A549 treated with GW870086 at 1 μM for 4 hours (cell line): ENCODE results near the gene UBXN2A. TPM values are rescaled to one million over a fixed set of nuclear protein-coding genes. Genes with fewer than 3 reads are reported as not detected.

Experiments used
- total RNA-seq: library from RNA; stranded (reverse); fragments of 200-300 nt; extraction: Qiagen RNA extraction; gene quantifications from 5 replicates; pipeline ENCODE4 v1.2.3, GENCODE V29; 2022; ENCODE audit warnings: low read depth

UBXN2A gene, protein sequence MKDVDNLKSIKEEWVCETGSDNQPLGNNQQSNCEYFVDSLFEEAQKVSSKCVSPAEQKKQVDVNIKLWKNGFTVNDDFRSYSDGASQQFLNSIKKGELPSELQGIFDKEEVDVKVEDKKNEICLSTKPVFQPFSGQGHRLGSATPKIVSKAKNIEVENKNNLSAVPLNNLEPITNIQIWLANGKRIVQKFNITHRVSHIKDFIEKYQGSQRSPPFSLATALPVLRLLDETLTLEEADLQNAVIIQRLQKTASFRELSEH
- total RNA-seq = 18.6 to 24.5 TPM (median 23.6 TPM) in 5 replicates

DNA sequence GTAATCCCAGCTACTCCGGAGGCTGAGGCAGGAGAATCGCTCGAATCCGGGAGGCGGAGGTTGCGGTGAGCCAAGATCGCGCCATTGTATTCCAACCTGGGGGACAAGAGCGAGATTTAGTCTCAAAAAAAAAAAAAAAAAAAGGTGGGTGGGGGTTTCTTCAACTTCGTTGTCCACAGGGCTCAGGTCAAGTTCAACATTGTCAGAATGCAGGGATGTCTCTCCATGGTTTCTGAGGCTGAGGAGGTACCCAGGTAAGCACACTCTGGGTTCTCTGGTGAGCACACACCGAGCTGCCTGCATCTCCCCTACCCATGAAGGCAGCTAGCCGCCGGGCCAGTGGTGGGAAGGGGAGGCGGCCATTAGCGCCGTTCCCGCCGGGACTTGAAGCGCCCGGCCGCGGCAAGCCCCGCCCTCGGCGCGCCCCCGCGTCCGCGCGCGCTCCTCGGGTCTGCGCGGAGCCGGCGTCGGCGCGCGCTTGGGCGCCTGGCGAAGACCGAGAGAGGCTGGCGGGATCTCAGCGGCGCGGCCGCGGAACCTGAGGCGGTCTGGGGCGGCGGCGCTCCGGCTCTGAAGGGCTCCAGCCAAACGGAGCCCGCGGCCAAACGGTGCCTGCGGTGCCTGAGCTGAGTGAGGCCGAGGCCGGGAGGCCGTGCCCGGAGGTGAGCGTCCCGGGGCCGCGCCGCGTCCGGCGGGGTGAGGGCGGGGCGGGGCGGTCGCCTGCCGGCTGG lies at the start of gene UBXN2A:
Gene UBXN2A, plus strand, starts transcription at position 477 of the 731 bp plus-strand sequence. CDS start 17,852 bp downstream, outside the sequence.

DNA sequence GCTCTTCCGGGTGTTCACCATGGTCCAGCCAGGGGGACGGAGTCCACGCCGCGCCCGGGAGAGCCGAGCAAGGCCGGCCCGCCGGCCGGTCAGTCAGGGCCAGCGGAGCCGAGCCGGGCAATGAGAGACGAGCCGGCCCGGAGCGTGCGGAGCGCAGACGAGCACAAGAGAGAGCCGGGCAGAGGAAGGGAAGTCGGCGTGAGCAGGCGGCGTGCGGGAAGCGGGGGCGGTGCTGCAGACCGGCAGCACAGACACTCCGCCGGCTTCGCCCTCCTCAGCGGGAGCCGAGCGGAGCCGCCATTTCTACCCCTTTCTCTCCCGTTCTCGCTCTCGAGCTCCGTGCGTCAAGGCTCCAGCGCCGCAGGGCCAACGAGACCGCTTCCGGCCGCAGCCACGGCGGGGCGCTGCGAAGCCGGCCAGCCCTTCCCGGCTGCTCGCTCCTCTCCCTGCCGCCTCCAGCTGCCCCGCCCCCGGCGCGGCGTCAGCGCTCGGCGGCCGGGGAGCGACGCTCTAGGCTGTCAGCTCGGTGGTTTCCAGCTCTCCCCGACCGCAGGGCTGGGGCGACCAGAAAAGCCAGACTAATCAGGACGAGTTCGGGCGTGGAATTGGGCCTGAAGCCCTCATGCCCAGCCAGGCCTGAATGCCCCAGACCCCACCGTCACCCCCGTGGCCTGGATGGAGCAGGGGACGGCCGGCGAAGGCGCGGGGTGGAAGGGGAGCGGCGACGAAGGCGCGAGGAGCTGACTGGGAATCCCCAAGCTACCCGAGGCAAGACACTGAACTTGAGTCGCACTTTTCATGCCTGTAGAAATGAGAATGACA lies 13.3 kb upstream of the UBXN2A start, which contains the start of gene ATAD2B:
Gene ATAD2B, minus strand, starts transcription at position 374 of the 822 bp plus-strand sequence. Its CDS starts 353 bp downstream, at position 21.

DNA sequence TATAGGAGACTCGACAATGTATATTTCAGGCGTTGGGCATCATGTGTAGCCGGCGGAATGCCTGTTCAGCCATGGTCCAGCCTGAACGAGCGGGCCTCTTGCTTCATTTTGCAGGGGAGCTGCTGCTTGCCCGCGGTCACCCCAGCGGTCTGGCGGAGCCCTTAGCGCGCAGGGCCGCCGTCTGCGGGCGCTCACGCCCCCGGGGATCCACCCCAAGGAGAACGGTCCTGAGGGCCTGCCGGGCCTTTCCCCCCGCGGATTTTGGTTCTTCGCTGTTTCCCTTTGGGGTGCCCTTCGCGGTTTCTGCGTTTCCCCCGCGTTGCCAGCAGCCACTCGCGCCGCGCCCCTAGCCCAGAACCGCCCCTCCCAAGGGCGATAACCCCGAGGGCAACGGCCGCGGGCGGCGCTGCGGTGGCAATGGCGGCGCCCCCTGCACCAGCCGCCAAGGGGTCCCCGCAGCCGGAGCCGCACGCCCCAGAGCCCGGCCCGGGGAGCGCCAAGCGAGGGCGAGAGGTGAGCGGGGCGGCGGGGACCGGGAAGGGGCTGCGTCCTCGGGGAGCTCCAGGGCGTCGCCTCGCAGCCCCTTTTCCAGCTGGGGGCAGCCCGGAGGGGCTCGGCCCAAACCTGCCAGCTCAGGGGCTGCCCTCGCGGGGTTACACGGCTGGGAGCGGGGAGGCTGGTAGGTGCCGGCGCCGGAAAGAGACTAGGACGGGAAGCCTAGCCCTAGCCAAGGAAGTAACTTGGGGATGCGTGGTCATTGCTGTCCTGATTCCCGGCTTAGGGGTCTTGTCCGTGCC lies 69.6 kb downstream of the UBXN2A start, which contains the start of gene MFSD2B:
Gene MFSD2B, plus strand, starts transcription at position 406 of the 797 bp plus-strand sequence. Its CDS starts 12 bp downstream, at position 418.

DNA sequence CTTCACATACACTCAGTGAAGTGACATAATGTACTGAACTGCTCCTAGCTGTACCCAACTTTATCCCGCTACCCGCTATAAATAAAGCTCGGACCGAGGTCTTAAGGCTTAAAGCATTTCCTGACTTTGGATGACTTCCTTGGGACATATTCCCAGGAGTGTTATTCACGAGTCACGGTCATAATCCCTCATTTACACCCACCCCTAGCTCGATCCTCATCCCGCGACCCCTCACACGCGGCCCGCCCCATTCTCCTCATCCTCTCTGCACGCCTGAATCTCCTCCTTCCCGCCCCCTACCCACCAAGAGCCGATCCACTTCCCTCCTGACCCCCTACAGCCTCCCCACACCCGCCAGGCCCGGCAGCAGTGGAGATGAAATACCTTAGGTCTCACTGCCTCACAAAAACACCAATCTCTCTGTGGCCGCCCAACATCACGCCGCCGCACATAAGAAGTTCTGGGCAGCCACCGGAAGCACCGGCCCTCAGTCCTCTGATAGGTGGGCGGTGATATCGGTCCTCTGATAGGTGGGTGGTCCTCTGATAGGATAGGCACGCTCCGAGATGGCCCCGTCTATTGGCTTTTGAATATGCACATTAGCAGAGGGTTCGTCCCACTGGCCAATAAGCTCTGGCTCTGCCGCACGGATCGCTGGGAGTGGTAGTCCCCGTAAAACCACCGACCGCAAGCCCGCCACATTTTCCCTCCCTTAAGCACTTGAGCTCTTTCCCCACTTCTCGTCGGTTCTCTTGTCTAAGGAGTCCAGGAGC lies 106.9 kb downstream of the UBXN2A start, which contains the start of gene WDCP:
Gene WDCP, minus strand, starts transcription at position 462 of the 773 bp plus-strand sequence. CDS start 7,897 bp downstream, outside the sequence.

DNA sequence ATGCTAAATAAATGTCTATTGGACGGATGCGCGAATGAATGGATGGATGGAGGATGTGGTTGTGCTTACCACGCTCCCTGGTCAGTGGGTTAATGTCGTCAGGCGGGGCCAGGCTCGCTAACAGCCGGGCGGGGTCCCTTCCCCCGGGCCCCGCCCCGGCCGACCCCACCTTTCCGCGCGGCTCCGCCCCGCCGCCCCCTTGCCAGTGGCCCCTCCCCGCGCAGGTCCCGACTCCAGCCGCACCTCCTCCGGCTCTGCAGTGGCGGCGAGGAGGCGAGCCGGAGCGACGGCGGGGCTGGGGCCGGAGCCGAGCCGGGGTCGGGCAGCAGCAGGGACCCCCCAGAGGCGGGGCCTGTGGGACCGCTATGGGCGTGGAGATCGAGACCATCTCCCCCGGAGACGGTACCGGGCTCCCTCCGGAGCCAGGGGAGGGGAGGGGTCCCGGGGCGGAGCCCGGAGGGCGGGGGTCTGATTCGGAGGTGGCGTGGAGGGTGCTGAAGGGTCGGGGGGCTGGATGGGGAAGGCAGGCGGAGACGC lies 109.3 kb downstream of the UBXN2A start, which contains the start of gene FKBP1B:
Gene FKBP1B, plus strand, starts transcription at position 257 of the 537 bp plus-strand sequence. Its CDS starts 109 bp downstream, at position 366.

Other genes with a start within 250 kb of the UBXN2A start
- 5.3 to 8.2 TPM (median 7.0 TPM) in 5 replicates for gene ATAD2B, start 13.3 kb upstream of the UBXN2A start, total RNA-seq
- gene MFSD2B, start 69.6 kb downstream of the UBXN2A start, total RNA-seq = 0.29 to 0.42 TPM (median 0.34 TPM) in 5 replicates
- 11.3 to 17.0 TPM (median 14.0 TPM) in 5 replicates for gene WDCP, start 106.9 kb downstream of the UBXN2A start, total RNA-seq
- gene FKBP1B, start 109.3 kb downstream of the UBXN2A start, total RNA-seq = 10.1 to 13.2 TPM (median 11.8 TPM) in 5 replicates
- gene SF3B6, start 135.9 kb downstream of the UBXN2A start, total RNA-seq = 167 to 220 TPM (median 177 TPM) in 5 replicates
- gene TP53I3, start 144.4 kb downstream of the UBXN2A start, total RNA-seq = 257 to 283 TPM (median 269 TPM) in 5 replicates
- gene PFN4, start 182.9 kb downstream of the UBXN2A start, total RNA-seq = 0.82 to 1.6 TPM (median 1.4 TPM) in 5 replicates
- gene FAM228B, start 183.0 kb downstream of the UBXN2A start, total RNA-seq = 1.8 to 2.9 TPM (median 2.4 TPM) in 5 replicates
- not detected in 5 replicates for gene FAM228A, start 234.6 kb downstream of the UBXN2A start, total RNA-seq